NOMO-1 treated with dmso at 0.1 percent for 144 hours (cell line): ENCODE results near the gene TUBA3C.

ENCODE experiments used
- DNase-seq: peaks from one replicate; lab custom pipeline; 2025; ENCODE audit not compliant: unreplicated experiment; lab: John Stamatoyannopoulos, UW

TUBA3C gene

GRCh38 chr13:19169496-19169895 lies 12.1 kb downstream of the TUBA3C start:
- no peak for DNase-seq

GRCh38 chr13:19161308-19161707 lies 20.3 kb downstream of the TUBA3C start:
- no peak for DNase-seq

- DNase-seq = no peak
These were observed 21.7 kb downstream of the TUBA3C start for GRCh38 chr13:19159761-19160420.

GRCh38 chr13:19159181-19159580 lies 22.4 kb downstream of the TUBA3C start:
- no peak for DNase-seq

- DNase-seq = no peak
These were observed 23.0 kb downstream of the TUBA3C start for GRCh38 chr13:19158526-19159174.

- no peak for DNase-seq
These were observed 23.6 kb downstream of the TUBA3C start for GRCh38 chr13:19158006-19158405.

GRCh38 chr13:19157461-19157860 lies 24.2 kb downstream of the TUBA3C start:
- DNase-seq = no peak

GRCh38 chr13:19156013-19156825 lies 25.4 kb downstream of the TUBA3C start:
- no peak for DNase-seq

GRCh38 chr13:19155321-19155861 lies 26.2 kb downstream of the TUBA3C start:
- DNase-seq = no peak

- DNase-seq = no peak
These were observed 26.8 kb downstream of the TUBA3C start for GRCh38 chr13:19154843-19155242.

- no peak for DNase-seq
These were observed 27.7 kb downstream of the TUBA3C start for GRCh38 chr13:19153782-19154450.

- DNase-seq = no peak
These were observed 29.2 kb downstream of the TUBA3C start for GRCh38 chr13:19152403-19152802.

- no peak for DNase-seq
These were observed 29.9 kb downstream of the TUBA3C start for GRCh38 chr13:19151581-19152263.

- DNase-seq = no peak
These were observed 30.9 kb downstream of the TUBA3C start for GRCh38 chr13:19150712-19151228.

GRCh38 chr13:19150226-19150625 lies 31.4 kb downstream of the TUBA3C start:
- no peak for DNase-seq

GRCh38 chr13:19148561-19148960 lies 33.1 kb downstream of the TUBA3C start:
- DNase-seq = no peak
